ENCODE measurements around the gene FAM131A.

The FAM131A gene

GRCh38 chr3:184316792-184317191, 20.6 kb upstream of the FAM131A start:
- no peak for DNase-seq (ENCODE audit: low read depth)

GRCh38 chr3:184317201-184317600, 20.2 kb upstream of the FAM131A start:
- DNase-seq (ENCODE audit: low read depth), result no peak

DNA sequence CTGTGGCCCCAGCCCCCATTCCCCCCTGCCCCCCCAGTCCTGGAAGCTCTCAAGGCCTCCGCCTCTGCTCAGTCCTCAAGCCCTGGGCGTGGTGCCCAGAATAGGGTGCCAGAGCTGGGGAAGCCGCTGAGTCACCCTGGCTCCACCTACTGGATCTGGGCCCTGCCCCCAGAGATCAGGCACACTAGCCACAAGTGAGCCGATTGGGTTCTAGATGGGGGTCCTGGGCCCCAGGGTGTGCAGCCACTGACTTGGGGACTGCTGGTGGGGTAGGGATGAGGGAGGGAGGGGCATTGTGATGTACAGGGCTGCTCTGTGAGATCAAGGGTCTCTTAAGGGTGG, 17.3 kb upstream of the FAM131A start:
- no peak for DNase-seq (ENCODE audit: low read depth)

- DNase-seq (ENCODE audit: low read depth), result no peak
Measured at GRCh38 chr3:184321666-184322065, 15.7 kb upstream of the FAM131A start.

GRCh38 chr3:184322731-184323487, 14.5 kb upstream of the FAM131A start:
- no peak for DNase-seq (ENCODE audit: low read depth)

- DNase-seq (ENCODE audit: low read depth), result no peak
Measured at GRCh38 chr3:184323696-184324095, 13.7 kb upstream of the FAM131A start.

- no peak for DNase-seq (ENCODE audit: low read depth)
Measured at GRCh38 chr3:184325269-184325668, 12.1 kb upstream of the FAM131A start.

GRCh38 chr3:184325715-184326369, 11.6 kb upstream of the FAM131A start:
- DNase-seq (ENCODE audit: low read depth), result peak; percentile 21

DNA sequence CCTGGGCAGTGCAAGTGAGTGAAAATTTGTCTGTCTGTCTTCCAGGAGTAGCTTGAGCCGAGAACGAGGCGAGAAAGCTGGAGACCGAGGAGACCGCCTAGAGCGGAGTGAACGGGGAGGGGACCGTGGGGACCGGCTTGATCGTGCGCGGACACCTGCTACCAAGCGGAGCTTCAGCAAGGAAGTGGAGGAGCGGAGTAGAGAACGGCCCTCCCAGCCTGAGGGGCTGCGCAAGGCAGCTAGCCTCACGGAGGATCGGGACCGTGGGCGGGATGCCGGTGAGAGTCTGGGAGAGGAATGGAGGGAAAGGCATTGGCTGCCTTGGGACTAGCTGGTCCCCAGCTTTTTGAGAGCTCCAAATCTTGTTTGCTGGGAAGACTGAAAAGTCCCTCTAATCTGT, 10.2 kb upstream of the FAM131A start:
- no peak for DNase-seq (ENCODE audit: low read depth)

GRCh38 chr3:184328516-184328915, 8.9 kb upstream of the FAM131A start:
- DNase-seq (ENCODE audit: low read depth), result no peak

GRCh38 chr3:184332370-184333090, 4.9 kb upstream of the FAM131A start:
- DNase-seq (ENCODE audit: low read depth), result no peak

- DNase-seq (ENCODE audit: low read depth), result no peak
Measured at GRCh38 chr3:184333190-184333589, 4.2 kb upstream of the FAM131A start.

DNA sequence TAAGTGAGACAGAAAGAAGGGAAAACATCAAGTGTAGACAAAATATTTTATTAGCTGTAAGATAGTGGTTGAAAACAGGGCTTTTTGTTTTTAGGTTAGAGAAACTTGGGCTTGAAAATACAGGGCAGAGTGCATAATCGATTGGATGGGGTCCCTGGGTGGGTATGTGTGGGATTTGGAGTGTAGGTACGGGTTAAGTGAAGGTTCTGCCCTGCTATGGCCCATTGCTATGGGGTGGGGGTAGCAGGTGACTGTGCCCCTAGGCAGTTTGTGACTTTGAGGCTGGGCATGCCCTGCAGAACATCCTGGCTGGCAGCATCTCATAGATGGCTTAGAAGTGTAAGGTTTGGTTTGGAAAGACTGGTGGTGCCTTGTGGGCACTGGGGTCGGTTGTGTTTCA, 3.7 kb upstream of the FAM131A start:
- no peak for DNase-seq (ENCODE audit: low read depth)

DNA sequence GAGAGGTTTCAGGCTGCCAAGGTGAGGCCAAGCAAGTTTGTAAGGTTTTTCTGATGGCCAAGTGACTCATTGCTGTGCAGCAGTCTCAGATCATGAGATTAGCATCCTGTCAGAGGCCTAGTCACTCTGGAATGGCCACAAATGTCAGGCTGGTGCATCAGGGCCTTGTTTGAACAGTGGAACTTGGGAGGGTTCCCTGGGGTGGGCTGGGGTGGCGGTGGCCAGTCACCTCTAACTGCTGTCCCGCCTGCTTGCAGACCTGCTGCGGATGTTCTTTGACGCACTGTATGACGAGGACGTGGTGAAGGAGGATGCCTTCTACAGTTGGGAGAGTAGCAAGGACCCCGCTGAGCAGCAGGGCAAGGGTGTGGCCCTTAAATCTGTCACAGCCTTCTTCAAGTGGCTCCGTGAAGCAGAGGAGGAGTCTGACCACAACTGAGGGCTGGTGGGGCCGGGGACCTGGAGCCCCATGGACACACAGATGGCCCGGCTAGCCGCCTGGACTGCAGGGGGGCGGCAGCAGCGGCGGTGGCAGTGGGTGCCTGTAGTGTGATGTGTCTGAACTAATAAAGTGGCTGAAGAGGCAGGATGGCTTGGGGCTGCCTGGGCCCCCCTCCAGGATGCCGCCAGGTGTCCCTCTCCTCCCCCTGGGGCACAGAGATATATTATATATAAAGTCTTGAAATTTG, 2.8 kb upstream of the FAM131A start:
- no peak for DNase-seq (ENCODE audit: low read depth)

GRCh38 chr3:184335291-184335660, 2.1 kb upstream of the FAM131A start:
- no peak for DNase-seq (ENCODE audit: low read depth)

DNA sequence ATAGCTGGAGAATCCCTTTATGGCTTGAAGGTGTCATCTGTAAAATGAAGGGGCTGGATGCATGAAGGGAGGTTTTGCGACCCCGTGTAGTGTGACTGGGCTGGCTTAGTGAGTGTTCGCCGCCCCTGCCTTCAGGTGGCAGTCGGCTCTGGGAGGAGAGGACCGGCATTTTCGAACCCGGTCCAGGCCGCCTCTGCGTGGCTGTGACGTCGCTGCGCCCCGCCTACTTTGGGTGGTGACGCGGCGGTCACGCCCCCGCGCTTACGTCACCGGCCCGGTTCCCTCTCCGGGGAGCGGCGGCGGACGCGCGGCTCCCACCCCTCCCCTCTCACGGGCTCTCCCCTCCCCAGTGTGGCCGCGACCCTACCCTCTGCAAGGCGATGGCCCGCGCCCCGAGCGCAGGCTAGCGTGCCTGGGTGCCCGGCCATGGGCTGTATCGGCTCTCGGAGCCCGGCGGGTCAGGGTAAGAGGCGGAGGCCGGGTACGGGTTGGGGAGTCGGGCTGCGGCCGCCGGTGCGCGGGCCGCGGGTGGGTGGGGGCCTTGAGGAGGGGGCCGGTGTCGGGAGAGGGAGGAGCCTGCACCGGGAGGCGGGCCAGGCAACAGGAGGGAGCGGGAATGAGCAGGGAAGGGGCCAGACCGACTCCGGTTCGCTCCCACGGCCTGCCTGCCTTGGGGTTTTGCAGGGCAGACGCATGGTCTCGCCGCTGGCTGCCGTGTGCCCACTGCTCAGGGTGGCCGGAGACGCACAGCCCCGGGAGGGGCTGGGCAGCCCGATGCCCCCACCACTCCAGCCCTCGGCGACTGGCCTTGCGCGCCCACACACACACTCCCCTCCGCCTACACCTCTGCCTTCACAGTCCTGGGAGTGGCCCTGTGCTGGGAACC, 1.5 kb upstream of the FAM131A start:
- DNase-seq (ENCODE audit: low read depth), result peak; percentile 77

DNA sequence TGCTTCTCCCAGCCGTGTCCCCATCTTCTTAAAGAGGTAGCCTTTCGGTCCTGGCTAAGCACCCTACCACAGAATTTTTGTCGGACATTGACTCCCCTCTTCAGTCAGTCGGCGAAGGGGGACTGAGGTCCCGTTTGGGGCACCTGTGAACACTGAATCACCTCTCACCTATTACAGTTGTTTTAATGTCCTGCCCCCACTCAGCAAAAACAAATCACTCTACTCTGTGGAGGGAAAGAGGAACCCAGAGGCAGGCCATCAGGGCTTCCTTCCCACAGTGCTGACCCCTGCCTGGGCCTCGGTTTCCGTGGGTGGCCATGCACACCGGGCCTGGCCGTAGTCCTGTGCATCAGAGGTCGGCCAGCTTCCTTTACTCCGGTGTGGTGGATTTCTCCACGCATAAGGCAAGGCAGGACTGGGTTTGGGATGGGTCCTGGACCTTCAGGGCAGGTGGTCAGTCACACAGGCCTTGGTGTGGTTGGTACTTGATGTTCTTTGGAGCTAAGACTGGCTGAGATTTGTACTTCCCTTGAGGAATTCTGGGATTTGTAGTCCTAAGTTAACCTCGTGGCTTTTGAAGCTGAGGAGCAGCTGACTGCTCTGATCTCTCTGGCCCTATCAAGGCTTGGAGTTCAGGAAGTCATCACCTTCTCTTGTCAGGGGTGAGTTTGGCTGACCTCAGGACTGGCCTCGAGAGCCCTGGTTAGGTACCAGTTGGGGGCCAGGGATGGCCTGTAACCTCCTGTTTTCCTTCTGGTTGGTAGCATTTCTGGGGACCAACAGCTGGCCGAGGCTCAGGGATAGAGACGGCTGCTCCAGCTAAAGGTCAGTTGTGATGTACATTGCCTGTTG, 627 bp upstream of the FAM131A start:
- DNase-seq (ENCODE audit: low read depth), result no peak

- no peak for DNase-seq (ENCODE audit: low read depth)
Measured at GRCh38 chr3:184337981-184338380, 581 bp downstream of the FAM131A start.

- DNase-seq (ENCODE audit: low read depth), result no peak
Measured at GRCh38 chr3:184338511-184338945, 1.1 kb downstream of the FAM131A start.

DNA sequence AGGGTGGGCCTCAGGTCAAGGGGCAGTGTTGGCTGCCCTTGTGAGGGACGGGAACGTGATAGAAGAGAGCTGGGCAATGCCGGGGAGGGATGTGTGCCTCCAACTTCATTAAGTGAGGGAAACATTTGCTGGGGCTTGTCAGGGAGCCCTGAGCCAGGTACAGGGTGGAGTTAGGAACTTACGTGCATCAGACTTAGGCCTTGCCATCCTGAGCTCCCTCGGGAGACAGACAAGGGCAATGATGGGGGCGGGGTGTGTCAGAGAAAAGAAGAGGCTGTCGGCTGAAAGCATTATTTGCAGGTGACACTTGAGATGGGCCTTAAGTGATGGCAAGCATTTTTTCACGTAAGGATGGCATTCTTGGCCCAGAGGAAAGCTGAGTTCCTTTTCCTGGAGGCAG, 1.6 kb downstream of the FAM131A start:
- DNase-seq (ENCODE audit: low read depth), result no peak

All from activated T-helper 9 cell treated with anti-CD3 and anti-CD28 coated beads, Interleukin-2, amount 50 U/mL, for 16 hours (primary cell).